Measurements from ENCODE around the gene ABLIM1.

DNA sequence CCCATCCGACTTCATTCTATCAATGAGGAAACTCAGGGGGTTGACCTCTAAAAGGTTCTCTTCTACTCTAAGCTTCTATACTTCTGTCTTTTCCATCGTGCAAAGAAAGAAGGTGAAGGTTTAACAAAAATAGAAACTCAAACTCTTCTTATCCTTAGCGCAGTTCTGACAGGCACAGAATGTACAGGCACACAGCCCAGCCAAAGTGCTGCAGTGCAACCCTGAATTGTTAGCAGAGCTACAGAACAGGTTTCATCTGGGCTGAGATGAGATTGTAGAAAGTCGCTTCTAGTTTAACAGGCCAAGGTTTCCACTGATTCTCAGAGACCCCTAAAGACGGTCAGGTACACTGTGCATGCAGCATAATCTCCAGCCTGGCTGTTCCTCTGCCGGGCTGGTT lies 174.5 kb downstream of the ABLIM1 start:
- TF ChIP-seq, protein P1, sequence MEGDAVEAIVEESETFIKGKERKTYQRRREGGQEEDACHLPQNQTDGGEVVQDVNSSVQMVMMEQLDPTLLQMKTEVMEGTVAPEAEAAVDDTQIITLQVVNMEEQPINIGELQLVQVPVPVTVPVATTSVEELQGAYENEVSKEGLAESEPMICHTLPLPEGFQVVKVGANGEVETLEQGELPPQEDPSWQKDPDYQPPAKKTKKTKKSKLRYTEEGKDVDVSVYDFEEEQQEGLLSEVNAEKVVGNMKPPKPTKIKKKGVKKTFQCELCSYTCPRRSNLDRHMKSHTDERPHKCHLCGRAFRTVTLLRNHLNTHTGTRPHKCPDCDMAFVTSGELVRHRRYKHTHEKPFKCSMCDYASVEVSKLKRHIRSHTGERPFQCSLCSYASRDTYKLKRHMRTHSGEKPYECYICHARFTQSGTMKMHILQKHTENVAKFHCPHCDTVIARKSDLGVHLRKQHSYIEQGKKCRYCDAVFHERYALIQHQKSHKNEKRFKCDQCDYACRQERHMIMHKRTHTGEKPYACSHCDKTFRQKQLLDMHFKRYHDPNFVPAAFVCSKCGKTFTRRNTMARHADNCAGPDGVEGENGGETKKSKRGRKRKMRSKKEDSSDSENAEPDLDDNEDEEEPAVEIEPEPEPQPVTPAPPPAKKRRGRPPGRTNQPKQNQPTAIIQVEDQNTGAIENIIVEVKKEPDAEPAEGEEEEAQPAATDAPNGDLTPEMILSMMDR (IDR thresholded peaks at IDR 0.05) = no peak
- TF ChIP-seq EZH2phosphoT487 (IDR thresholded peaks at IDR 0.05) (no peak), EZH2 (IDR thresholded peaks at IDR 0.05) (no peak)

All from neural progenitor cell (in vitro differentiated cells).